GM12878 (cell line): ENCODE results near the gene SLC36A2. TPM values are rescaled to one million over a fixed set of nuclear protein-coding genes. Genes with fewer than 3 reads are reported as not detected.
A peak's percentile ranks its signal among the peaks of the same experiment; 100 is the strongest.

ENCODE experiments used
- ATAC-seq: fragments of 200-7000 bp; cut with Tn5 transposase; 3 replicates; pipeline ENCODE4 v1.9.1; 2020; ENCODE audit warnings: mild to moderate bottlenecking, moderate library complexity
- BruUV-seq: library from RNA; stranded (reverse); fragments of 400-500 nt; replicated peaks from 2 replicates; lab custom pipeline; 2021; lab: Mats Ljungman, UMichigan
- CTCF ChIA-PET: fragments of 300-600 bp; sonication (Branson Sonifier 250); formaldehyde crosslinking; extraction: SDS; loops from one replicate; lab custom pipeline; 2021; ENCODE audit warnings: inconsistent platforms; lab: Yijun Ruan, JAX
- POLR2A ChIA-PET: fragments of 350-600 bp; formaldehyde crosslinking; extraction: SDS; loops from one replicate; lab custom pipeline; 2021; ENCODE audit warnings: inconsistent platforms; lab: Charles Lee
- RAD21 ChIA-PET: fragments of 300-600 bp; sonication (Branson Sonifier 250); formaldehyde crosslinking; loops from one replicate; lab custom pipeline; 2023; ENCODE audit warnings: antibody characterized with exemption; ENCODE audit not compliant: unreplicated experiment; lab: Charles Lee
- SMC1A ChIA-PET: fragments of 300-600 bp; sonication (Branson Sonifier 250); formaldehyde crosslinking; loops from one replicate; lab custom pipeline; 2023; ENCODE audit not compliant: unreplicated experiment, uncharacterized antibody; lab: Charles Lee
- DNase-seq: peaks from one replicate; pipeline ENCODE4 v3.0.0-alpha.2; 2011; ENCODE audit warnings: low read depth, low spot score
- FAIRE-seq: peaks from 3 replicates; lab custom pipeline; 2011; peaks lifted over from hg19 to GRCh38; lab: Jason Lieb, UNC
- H2AFZ ChIP-seq: 2 replicates; pipeline ENCODE4 v1.6.0; 2011; ENCODE audit warnings: low read depth, low read length, control low read depth; ENCODE audit not compliant: control insufficient read depth
- H3K27ac ChIP-seq: 2 replicates; pipeline ENCODE4 v1.5.1; 2011; ENCODE audit warnings: control low read depth; ENCODE audit not compliant: control insufficient read depth, insufficient read depth
- H3K27me3 ChIP-seq, 2 experiments: replicated peaks in 1 of 2; 2 replicates each; pipeline versions ENCODE4 v1.6.0 to v1.6.1; 2011; ENCODE audit warnings: low read length in 1 of 2; ENCODE audit not compliant: control insufficient read depth in 2 of 2, insufficient read depth in 2 of 2
- H3K36me3 ChIP-seq, 2 experiments: 2 replicates each; pipeline ENCODE4 v1.5.1; 2011; ENCODE audit warnings: low read length in 1 of 2; ENCODE audit not compliant: control insufficient read depth in 2 of 2, insufficient read depth in 2 of 2
- H3K4me1 ChIP-seq: 2 replicates; pipeline ENCODE4 v1.6.1; 2011; ENCODE audit warnings: mild to moderate bottlenecking, low read length, moderate library complexity, mixed read lengths; ENCODE audit not compliant: control insufficient read depth, insufficient read depth
- H3K4me2 ChIP-seq: 2 replicates; pipeline ENCODE4 v1.6.0; 2011; ENCODE audit warnings: control low read depth; ENCODE audit not compliant: control insufficient read depth, insufficient read depth
- H3K4me3 ChIP-seq: fragments of 200-600 bp; sonication (generic); 2 replicates; pipeline ENCODE4 v1.5.1; 2016
- H3K79me2 ChIP-seq: 2 replicates; pipeline ENCODE4 v1.6.0; 2011; ENCODE audit warnings: low read length; ENCODE audit not compliant: control insufficient read depth, insufficient read depth
- H3K9ac ChIP-seq: 2 replicates; pipeline ENCODE4 v1.8.0; 2011; ENCODE audit warnings: low read length, control low read depth, mixed read lengths; ENCODE audit not compliant: control insufficient read depth, insufficient read depth
- H3K9me3 ChIP-seq: replicated peaks from 3 replicates; pipeline ENCODE4 v1.5.1; 2011; ENCODE audit warnings: mild to moderate bottlenecking, low read length; ENCODE audit not compliant: control insufficient read depth, insufficient read depth
- H4K20me1 ChIP-seq: 2 replicates; pipeline ENCODE4 v1.6.0; 2011; ENCODE audit not compliant: control insufficient read depth, insufficient read depth
- E2F4 ChIP-seq: IDR thresholded peaks from 2 replicates; pipeline ENCODE4 v1.6.1; 2012; ENCODE audit warnings: low read depth, low read length, improper control_type of control experiment
- FOXK2 ChIP-seq: fragments of 450-650 bp; IDR thresholded peaks from 2 replicates; pipeline ENCODE4 v1.6.1; 2017; ENCODE audit warnings: mild to moderate bottlenecking, moderate library complexity
- FOXM1 ChIP-seq: IDR thresholded peaks from 2 replicates; pipeline ENCODE4 v1.6.1; 2012; ENCODE audit warnings: low read depth, mild to moderate bottlenecking, inconsistent platforms, low read length, moderate library complexity
- PAX5 ChIP-seq: IDR thresholded peaks from 2 replicates; pipeline ENCODE4 v1.6.1; 2011; ENCODE audit warnings: low read depth, low read length, borderline replicate concordance
- SPI1 ChIP-seq: IDR thresholded peaks from 2 replicates; pipeline ENCODE4 v1.6.1; 2011; ENCODE audit warnings: low read depth, mild to moderate bottlenecking, low read length, moderate library complexity, borderline replicate concordance; ENCODE audit not compliant: insufficient read depth
- WGBS: methylation state at CpG from one replicate; pipeline ENCODE4 v1.1.6; 2016; ENCODE audit warnings: low lambda C conversion rate; ENCODE audit not compliant: insufficient replicate concordance, insufficient coverage; ENCODE audit errors: missing lambda C conversion rate; 5-methylcytosine and 5-hydroxymethylcytosine counted together
- in situ Hi-C: fragments of 300-500 bp; cut with MboI; formaldehyde crosslinking; loops from 9 replicates; pipeline ENCODE4 v1.14.3; 2018; ENCODE audit warnings: mixed read lengths
- intact Hi-C: fragments of 100-400 bp; cut with micrococcal nuclease; formaldehyde crosslinking; loops from one replicate; pipeline ENCODE4 v1.14.2; 2022; ENCODE audit not compliant: unreplicated experiment
- polyA plus RNA-seq, 11 experiments: library from polyadenylated mRNA; depleted of rRNA in 4 of 11; unstranded in 6 of 11; stranded (reverse) in 5 of 11; fragments of >200 nt; fragmentation: Nextera tagmentation in 4 of 11; fragmentation: Illumina TruSeq in 1 of 11; extraction: Ambion mirVana in 4 of 11; extraction: Trizol in 1 of 11; gene quantifications; 1 replicate in 1 of 11; 2 replicates in 10 of 11; pipeline versions ENCODE4 v1.2.1 to v1.2.3, GENCODE V29; 2011 to 2016; ENCODE audit warnings: inconsistent platforms in 2 of 11, missing spikeins in 2 of 11, low read depth in 1 of 11
- total RNA-seq, 4 experiments: library from RNA; depleted of rRNA in 3 of 4; stranded (reverse); fragments of >200 nt in 3 of 4; fragmentation: Illumina TruSeq in 1 of 4; extraction: Trizol in 1 of 4; gene quantifications; 2 replicates each; pipeline versions ENCODE4 v1.2.1 to v1.2.3, GENCODE V29; 2013 to 2021
- TF ChIP-seq, protein P1 (sequence below): fragments of 450-650 bp; IDR thresholded peaks from 2 replicates; pipeline ENCODE4 v1.6.1; 2018; ENCODE audit warnings: mild to moderate bottlenecking, low read depth, moderate library complexity; ENCODE audit not compliant: partially characterized antibody
- TF ChIP-seq, protein P2 (sequence below): fragments of 450-650 bp; IDR thresholded peaks from 2 replicates; pipeline ENCODE4 v1.6.1; 2017; ENCODE audit warnings: low read depth, mild to moderate bottlenecking, moderate library complexity

The SLC36A2 gene
- total and polyA plus RNA-seq, 10 of the 15 experiments (the other 5 are each of a cell fraction or from before 2014, with no cell fraction given): not detected

DNA sequence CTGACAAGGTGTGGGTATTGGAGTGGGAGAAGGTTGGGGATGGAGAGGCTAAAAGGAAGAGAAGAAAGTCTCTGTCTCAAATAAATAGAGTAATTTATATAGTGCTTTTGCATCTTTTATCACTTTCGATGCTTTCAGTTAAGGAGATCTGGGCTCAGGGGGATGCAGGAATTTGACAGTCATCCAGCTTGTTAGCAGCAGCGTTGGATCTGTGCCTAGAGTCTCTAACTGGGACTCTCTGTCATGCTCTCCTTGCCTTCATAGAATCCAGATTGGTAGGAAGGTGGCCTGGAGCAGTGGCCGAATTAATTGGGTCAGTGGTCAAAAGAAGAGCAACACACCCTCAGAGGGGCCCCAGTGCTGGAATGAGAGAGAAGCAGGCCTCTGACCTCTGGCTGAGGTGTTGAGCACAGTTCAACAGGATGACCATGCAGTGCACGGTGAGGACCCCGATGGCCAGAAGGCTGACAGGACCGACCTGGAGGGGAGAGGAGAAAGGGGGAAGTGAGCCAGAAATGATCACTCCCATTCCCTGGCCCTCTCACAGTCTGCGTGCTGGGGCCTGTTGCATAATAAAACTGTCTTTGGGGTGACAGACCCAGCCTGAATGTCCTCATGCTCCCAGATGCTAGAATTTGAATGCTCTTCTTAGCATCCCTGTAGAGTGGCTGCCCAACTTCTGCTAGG, 51.4 kb downstream of the SLC36A2 start:
- CTCF ChIA-PET: interaction anchor here (0.8 to 3.3 kb wide), 7 partner anchors 11 to 167 kb away, joined by 3 to 40 read pairs (median 4); no protein-coding TSS in a partner anchor
- in situ Hi-C loops: no loop called here

More for the DNA sequence above, 51.4 kb downstream of the SLC36A2 start:
- Histone ChIP-seq H3K4me1 (no peaks in the 10 kb centered on the region), H4K20me1 (no peaks in the 10 kb centered on the region), H3K27me3 (no peaks in the 10 kb centered on the region; a peak in 1 of 4 replicates), H3K4me2 (no peak overlapping the region), H3K36me3 (no peaks in the 10 kb centered on the region), H2AFZ (no peak overlapping the region), H3K4me3 (no peak overlapping the region), H3K9ac (no peak overlapping the region), H3K9me3 (no peaks in the 10 kb centered on the region), H3K27ac (no peak overlapping the region), H3K79me2 (no peaks in the 10 kb centered on the region)
- BruUV-seq: no TSS peak
- intact Hi-C loops: loop anchor here (5.0 kb wide), 2 partner anchors 74 to 169 kb away; partner anchors contain the start of gene CCDC69
- RAD21 ChIA-PET: interaction anchor here (1.1 to 3.3 kb wide), 6 partner anchors 15 to 180 kb away, joined by 3 to 33 read pairs (median 7); partner anchors contain the start of gene GM2A
- TF ChIP-seq, protein P1, sequence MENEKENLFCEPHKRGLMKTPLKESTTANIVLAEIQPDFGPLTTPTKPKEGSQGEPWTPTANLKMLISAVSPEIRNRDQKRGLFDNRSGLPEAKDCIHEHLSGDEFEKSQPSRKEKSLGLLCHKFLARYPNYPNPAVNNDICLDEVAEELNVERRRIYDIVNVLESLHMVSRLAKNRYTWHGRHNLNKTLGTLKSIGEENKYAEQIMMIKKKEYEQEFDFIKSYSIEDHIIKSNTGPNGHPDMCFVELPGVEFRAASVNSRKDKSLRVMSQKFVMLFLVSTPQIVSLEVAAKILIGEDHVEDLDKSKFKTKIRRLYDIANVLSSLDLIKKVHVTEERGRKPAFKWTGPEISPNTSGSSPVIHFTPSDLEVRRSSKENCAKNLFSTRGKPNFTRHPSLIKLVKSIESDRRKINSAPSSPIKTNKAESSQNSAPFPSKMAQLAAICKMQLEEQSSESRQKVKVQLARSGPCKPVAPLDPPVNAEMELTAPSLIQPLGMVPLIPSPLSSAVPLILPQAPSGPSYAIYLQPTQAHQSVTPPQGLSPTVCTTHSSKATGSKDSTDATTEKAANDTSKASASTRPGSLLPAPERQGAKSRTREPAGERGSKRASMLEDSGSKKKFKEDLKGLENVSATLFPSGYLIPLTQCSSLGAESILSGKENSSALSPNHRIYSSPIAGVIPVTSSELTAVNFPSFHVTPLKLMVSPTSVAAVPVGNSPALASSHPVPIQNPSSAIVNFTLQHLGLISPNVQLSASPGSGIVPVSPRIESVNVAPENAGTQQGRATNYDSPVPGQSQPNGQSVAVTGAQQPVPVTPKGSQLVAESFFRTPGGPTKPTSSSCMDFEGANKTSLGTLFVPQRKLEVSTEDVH: no peak
- no peak for TF ChIP-seq FOXK2
- TF ChIP-seq E2F4: no peak
- TF ChIP-seq, protein P2, sequence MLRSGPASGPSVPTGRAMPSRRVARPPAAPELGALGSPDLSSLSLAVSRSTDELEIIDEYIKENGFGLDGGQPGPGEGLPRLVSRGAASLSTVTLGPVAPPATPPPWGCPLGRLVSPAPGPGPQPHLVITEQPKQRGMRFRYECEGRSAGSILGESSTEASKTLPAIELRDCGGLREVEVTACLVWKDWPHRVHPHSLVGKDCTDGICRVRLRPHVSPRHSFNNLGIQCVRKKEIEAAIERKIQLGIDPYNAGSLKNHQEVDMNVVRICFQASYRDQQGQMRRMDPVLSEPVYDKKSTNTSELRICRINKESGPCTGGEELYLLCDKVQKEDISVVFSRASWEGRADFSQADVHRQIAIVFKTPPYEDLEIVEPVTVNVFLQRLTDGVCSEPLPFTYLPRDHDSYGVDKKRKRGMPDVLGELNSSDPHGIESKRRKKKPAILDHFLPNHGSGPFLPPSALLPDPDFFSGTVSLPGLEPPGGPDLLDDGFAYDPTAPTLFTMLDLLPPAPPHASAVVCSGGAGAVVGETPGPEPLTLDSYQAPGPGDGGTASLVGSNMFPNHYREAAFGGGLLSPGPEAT: no peak
- TF ChIP-seq SPI1: 0 out of 2 replicates have a peak, but pooled peaks have one; percentile 15
- no peak for TF ChIP-seq FOXM1
- no peak for TF ChIP-seq PAX5
- DNase-seq (no peak), ATAC-seq (no peak; the same call in 2 of the 3 replicates), FAIRE-seq (no peak)
- SMC1A ChIA-PET: interaction anchor here (1.0 to 7.0 kb wide), 8 partner anchors 20 to 130 kb away, joined by 3 to 49 read pairs (median 4); partner anchors contain the start of genes CCDC69 and GM2A
- POLR2A ChIA-PET: no interaction called here
- 77% methylated on average over 7 of the region's 7 CpGs for WGBS
